ENCODE data around the gene ATF6B. TPM values are rescaled to one million over a fixed set of nuclear protein-coding genes. Genes with fewer than 3 reads are reported as not detected.

The ATF6B gene
- total RNA-seq, 2 donors from 2014 or later, result 54.5 to 60.3 TPM

DNA sequence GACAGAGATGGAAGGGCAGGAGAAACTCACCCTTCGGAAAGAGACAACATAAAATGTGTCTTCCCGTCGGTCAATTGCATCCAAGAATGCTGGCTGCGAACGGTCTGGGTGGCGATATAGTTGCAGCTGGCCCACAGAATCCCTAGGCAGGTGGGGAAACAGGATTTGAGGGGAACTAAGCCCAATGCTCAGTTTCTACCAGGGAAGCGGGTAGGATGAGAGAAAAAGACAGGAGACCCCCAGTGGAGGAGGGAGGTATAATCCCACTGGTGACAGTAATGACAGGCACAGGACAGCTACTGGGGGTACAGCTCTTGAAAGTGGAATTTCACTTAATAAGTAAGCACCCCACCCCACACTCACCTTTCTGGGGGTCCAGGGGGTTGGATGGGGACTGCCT, 11.4 kb downstream of the ATF6B start:
- peaks cover 4% of the 10 kb centered on the region for H3K4me1 ChIP-seq (ENCODE audit: control insufficient read depth, insufficient read depth, low read length)
- DNase-seq, result peak; percentile 76

DNA sequence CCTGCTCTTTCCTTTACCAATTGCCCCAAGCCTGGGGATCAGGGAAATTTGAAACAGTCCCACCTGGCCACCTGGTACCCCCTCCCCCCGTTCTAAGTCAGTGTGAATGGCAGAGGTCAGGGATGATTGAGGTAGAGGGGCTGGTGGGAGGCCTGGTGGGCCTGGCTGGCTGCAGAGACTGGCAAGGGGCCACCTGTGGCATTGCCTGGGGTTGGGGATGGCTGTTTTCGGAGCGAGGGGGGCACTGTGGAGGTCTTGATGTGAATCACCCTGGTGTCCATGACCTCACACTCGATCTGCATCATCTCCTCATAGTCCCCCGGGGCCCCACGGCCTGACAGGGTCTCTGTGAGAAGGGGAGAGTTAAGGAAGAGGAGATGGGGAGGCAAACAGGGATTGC, 12.4 kb downstream of the ATF6B start:
- H3K4me3 ChIP-seq (ENCODE audit: low read length), result no peak overlapping the region
- H3K9me3 ChIP-seq (ENCODE audit: control insufficient read depth, low read length), result no peaks in the 10 kb centered on the region
- H3K9me3 Mint-ChIP-seq, result no peaks in the 10 kb centered on the region
- TF ChIP-seq, protein P1, sequence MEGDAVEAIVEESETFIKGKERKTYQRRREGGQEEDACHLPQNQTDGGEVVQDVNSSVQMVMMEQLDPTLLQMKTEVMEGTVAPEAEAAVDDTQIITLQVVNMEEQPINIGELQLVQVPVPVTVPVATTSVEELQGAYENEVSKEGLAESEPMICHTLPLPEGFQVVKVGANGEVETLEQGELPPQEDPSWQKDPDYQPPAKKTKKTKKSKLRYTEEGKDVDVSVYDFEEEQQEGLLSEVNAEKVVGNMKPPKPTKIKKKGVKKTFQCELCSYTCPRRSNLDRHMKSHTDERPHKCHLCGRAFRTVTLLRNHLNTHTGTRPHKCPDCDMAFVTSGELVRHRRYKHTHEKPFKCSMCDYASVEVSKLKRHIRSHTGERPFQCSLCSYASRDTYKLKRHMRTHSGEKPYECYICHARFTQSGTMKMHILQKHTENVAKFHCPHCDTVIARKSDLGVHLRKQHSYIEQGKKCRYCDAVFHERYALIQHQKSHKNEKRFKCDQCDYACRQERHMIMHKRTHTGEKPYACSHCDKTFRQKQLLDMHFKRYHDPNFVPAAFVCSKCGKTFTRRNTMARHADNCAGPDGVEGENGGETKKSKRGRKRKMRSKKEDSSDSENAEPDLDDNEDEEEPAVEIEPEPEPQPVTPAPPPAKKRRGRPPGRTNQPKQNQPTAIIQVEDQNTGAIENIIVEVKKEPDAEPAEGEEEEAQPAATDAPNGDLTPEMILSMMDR (conservative IDR thresholded peaks at IDR 0.05), result no peak
- H3K27ac ChIP-seq (ENCODE audit: low read depth, low read length), result no peak overlapping the region
- 89 to 100% methylated on average over 1 to 6 of the region's 6 CpGs for WGBS, 2 experiments (ENCODE audit: insufficient coverage in 1 of 2, insufficient read length in 1 of 2)
- H3K9ac ChIP-seq (ENCODE audit: extremely low read depth, low read length, poor library complexity, severe bottlenecking), result no peak overlapping the region
- H3K36me3 ChIP-seq (ENCODE audit: control insufficient read depth, insufficient read depth, low read length), result peaks cover 45% of the 10 kb centered on the region
- no peaks in the 10 kb centered on the region for H3K27me3 ChIP-seq (ENCODE audit: control insufficient read depth, insufficient read depth, low read length, poor library complexity, severe bottlenecking)
- H3K27me3 Mint-ChIP-seq (ENCODE audit: insufficient read depth), result no peaks in the 10 kb centered on the region
- no peak for DNase-seq
- no peak overlapping the region for H3K27ac Mint-ChIP-seq
- peaks cover 4% of the 10 kb centered on the region for H3K4me1 ChIP-seq (ENCODE audit: control insufficient read depth, insufficient read depth, low read length)
- peaks cover 38% of the 10 kb centered on the region for H3K36me3 Mint-ChIP-seq (ENCODE audit: low read depth)
- H3K4me3 Mint-ChIP-seq, result no peak overlapping the region
- H3K4me1 Mint-ChIP-seq, result peaks cover 7% of the 10 kb centered on the region

More for the DNA sequence above, 11.4 kb downstream of the ATF6B start:
- Histone ChIP-seq H3K27ac (ENCODE audit: low read depth, low read length) (no peak overlapping the region), H3K9ac (ENCODE audit: extremely low read depth, low read length, poor library complexity, severe bottlenecking) (no peak overlapping the region), H3K9me3 (ENCODE audit: control insufficient read depth, low read length) (no peaks in the 10 kb centered on the region), H3K4me3 (ENCODE audit: low read length) (no peak overlapping the region), H3K36me3 (ENCODE audit: control insufficient read depth, insufficient read depth, low read length) (peaks cover 53% of the 10 kb centered on the region), H3K27me3 (ENCODE audit: control insufficient read depth, insufficient read depth, low read length, poor library complexity, severe bottlenecking) (no peaks in the 10 kb centered on the region)
- Mint-ChIP-seq H3K4me3 (no peak overlapping the region), H3K36me3 (ENCODE audit: low read depth) (peaks cover 47% of the 10 kb centered on the region), H3K27ac (no peak overlapping the region), H3K9me3 (no peaks in the 10 kb centered on the region), H3K27me3 (ENCODE audit: insufficient read depth) (no peaks in the 10 kb centered on the region), H3K4me1 (peaks cover 7% of the 10 kb centered on the region)
- TF ChIP-seq, protein P1 (conservative IDR thresholded peaks at IDR 0.05), result peak; percentile 73
- WGBS, 2 experiments (ENCODE audit: insufficient coverage in 1 of 2, insufficient read length in 1 of 2), result 85 to 97% methylated on average over 7 of the region's 7 CpGs

DNA sequence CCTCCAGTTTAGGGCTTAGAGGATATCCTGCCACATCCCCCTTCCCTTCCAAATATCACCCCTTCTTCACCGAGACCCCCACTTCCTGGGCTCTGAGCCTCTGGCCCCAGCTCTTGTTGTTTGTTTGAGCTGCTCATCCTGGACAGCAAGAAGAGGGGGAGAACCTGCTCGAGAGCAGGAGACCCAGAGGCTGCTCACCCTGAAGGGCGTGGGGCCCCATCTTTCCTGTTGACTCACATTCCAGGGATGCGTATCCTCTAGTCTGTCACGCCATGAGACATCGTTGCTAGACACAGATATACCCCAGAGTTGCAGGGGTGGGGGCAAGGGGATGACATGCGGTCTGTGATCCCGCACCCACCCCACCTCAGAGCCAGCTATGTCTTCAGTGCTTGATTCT, 13.2 kb downstream of the ATF6B start:
- no peaks in the 10 kb centered on the region for H3K9me3 ChIP-seq (ENCODE audit: control insufficient read depth, low read length)
- H3K36me3 Mint-ChIP-seq (ENCODE audit: low read depth), result peaks cover 34% of the 10 kb centered on the region
- H3K4me1 ChIP-seq (ENCODE audit: control insufficient read depth, insufficient read depth, low read length), result peaks cover 4% of the 10 kb centered on the region
- TF ChIP-seq, protein P1 (conservative IDR thresholded peaks at IDR 0.05), result no peak
- H3K36me3 ChIP-seq (ENCODE audit: control insufficient read depth, insufficient read depth, low read length), result peaks cover 42% of the 10 kb centered on the region
- no peaks in the 10 kb centered on the region for H3K27me3 ChIP-seq (ENCODE audit: control insufficient read depth, insufficient read depth, low read length, poor library complexity, severe bottlenecking)
- H3K4me3 ChIP-seq (ENCODE audit: low read length), result no peak overlapping the region
- H3K4me1 Mint-ChIP-seq, result peaks cover 7% of the 10 kb centered on the region
- H3K27ac ChIP-seq (ENCODE audit: low read depth, low read length), result no peak overlapping the region
- peak overlapping the region; percentile 80 for H3K27ac Mint-ChIP-seq
- no peak for DNase-seq
- peaks cover 2% of the 10 kb centered on the region for H3K27me3 Mint-ChIP-seq (ENCODE audit: insufficient read depth)
- H3K9ac ChIP-seq (ENCODE audit: extremely low read depth, low read length, poor library complexity, severe bottlenecking), result no peak overlapping the region
- H3K9me3 Mint-ChIP-seq, result no peaks in the 10 kb centered on the region
- 81 to 93% methylated on average over 5 to 8 of the region's 8 CpGs for WGBS, 2 experiments (ENCODE audit: insufficient coverage in 1 of 2, insufficient read length in 1 of 2)
- H3K4me3 Mint-ChIP-seq, result no peak overlapping the region
